DND-41 (cell line): ENCODE results near the gene TEX11.
"Not testable (repeated sequence)": the region's sequence is repeated elsewhere in the genome, so short reads cannot be mapped to it uniquely, and the experiment has no call there.

Source experiments
- ATAC-seq: fragments of 200-7000 bp; cut with Tn5 transposase; 3 replicates; pipeline ENCODE4 v1.9.1; 2021; ENCODE audit warnings: low read depth; ENCODE audit not compliant: insufficient read depth
- DNase-seq: peaks from one replicate; pipeline ENCODE4 v3.0.0-alpha.2; 2020
- H2AFZ ChIP-seq: 2 replicates; pipeline ENCODE4 v1.6.0; 2012; ENCODE audit warnings: low read depth, low read length
- H3K27ac ChIP-seq: 2 replicates; pipeline ENCODE4 v1.5.1; 2012; ENCODE audit warnings: low read length, inconsistent platforms
- H3K27me3 ChIP-seq: fragments of 200-600 bp; sonication (generic); 2 replicates; pipeline ENCODE4 v1.6.0; 2012; ENCODE audit warnings: low read length, mild to moderate bottlenecking, inconsistent platforms; ENCODE audit not compliant: insufficient read depth, poor library complexity
- H3K36me3 ChIP-seq: 2 replicates; pipeline ENCODE4 v1.5.1; 2012; ENCODE audit warnings: low read length, inconsistent platforms; ENCODE audit not compliant: insufficient read depth
- H3K4me1 ChIP-seq: 2 replicates; pipeline ENCODE4 v1.5.1; 2012; ENCODE audit warnings: mild to moderate bottlenecking, low read length; ENCODE audit not compliant: insufficient read depth
- H3K4me2 ChIP-seq: 2 replicates; pipeline ENCODE4 v1.6.0; 2012; ENCODE audit warnings: mild to moderate bottlenecking, moderate library complexity, low read length, inconsistent platforms; ENCODE audit not compliant: insufficient read depth
- H3K4me3 ChIP-seq, 2 experiments: fragments of 200-600 bp in 1 of 2; shearing (Covaris generic) in 1 of 2; 2 replicates each; pipeline ENCODE4 v1.5.1; 2012 to 2016; ENCODE audit warnings: inconsistent platforms in 2 of 2, low read length in 2 of 2, mild to moderate bottlenecking in 2 of 2, low read depth in 1 of 2, moderate library complexity in 1 of 2
- H3K79me2 ChIP-seq: 2 replicates; pipeline ENCODE4 v1.6.0; 2012; ENCODE audit warnings: low read length, inconsistent platforms; ENCODE audit not compliant: insufficient read depth
- H3K9ac ChIP-seq: 2 replicates; pipeline ENCODE4 v1.6.0; 2012; ENCODE audit warnings: low read depth, mild to moderate bottlenecking, inconsistent platforms, low read length, moderate library complexity
- H3K9me3 ChIP-seq: 2 replicates; pipeline ENCODE4 v1.5.1; 2012; ENCODE audit warnings: low read length, moderate library complexity, mild to moderate bottlenecking, inconsistent platforms; ENCODE audit not compliant: insufficient read depth, severe bottlenecking
- H4K20me1 ChIP-seq: 2 replicates; pipeline ENCODE4 v1.6.0; 2012; ENCODE audit warnings: low read length; ENCODE audit not compliant: insufficient read depth
- EZH2 ChIP-seq: IDR thresholded peaks from 3 replicates; pipeline ENCODE4 v1.6.1; 2012; ENCODE audit warnings: borderline replicate concordance, low read depth, mild to moderate bottlenecking, moderate library complexity, low read length, inconsistent platforms; ENCODE audit not compliant: severe bottlenecking
- TF ChIP-seq, protein P1 (sequence below): IDR thresholded peaks from 2 replicates; pipeline ENCODE4 v1.5.1; 2012; ENCODE audit warnings: borderline replicate concordance, low read length, moderate library complexity, mild to moderate bottlenecking; ENCODE audit not compliant: poor library complexity, severe bottlenecking; ENCODE audit errors: extremely low read depth

The TEX11 gene

DNA sequence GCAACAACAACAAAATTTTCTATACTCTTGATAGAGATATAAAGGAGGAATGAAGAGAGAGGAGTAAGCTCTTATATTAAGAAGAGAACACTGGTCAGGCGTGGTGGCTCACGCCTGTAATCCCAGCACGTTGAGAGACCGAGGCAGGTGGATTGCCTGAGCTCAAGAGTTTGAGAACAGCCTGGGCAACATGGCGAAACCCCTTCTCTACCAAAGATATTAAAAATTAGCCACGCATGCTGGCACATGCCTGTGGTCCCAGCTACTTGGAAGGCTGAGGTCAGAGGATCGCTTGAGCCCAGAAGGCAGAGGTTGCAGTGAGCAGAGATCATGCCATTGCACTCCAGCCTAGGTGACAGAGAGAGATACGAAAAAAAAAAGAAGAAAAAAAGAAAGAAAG is 102.4 kb downstream of the TEX11 start:
- DNase-seq (no peak), ATAC-seq (no peak)
- H3K9me3 ChIP-seq = no peaks in the 10 kb centered on the region
- H3K4me3 ChIP-seq = no peak overlapping the region
- no peaks in the 10 kb centered on the region for H4K20me1 ChIP-seq
- H3K27ac ChIP-seq = no peak overlapping the region
- H3K27me3 ChIP-seq = no peaks in the 10 kb centered on the region
- no peaks in the 10 kb centered on the region for H3K79me2 ChIP-seq
- no peaks in the 10 kb centered on the region for H3K36me3 ChIP-seq
- H3K4me2 ChIP-seq = no peak overlapping the region
- no peaks in the 10 kb centered on the region for H3K4me1 ChIP-seq
- TF ChIP-seq, protein P1, sequence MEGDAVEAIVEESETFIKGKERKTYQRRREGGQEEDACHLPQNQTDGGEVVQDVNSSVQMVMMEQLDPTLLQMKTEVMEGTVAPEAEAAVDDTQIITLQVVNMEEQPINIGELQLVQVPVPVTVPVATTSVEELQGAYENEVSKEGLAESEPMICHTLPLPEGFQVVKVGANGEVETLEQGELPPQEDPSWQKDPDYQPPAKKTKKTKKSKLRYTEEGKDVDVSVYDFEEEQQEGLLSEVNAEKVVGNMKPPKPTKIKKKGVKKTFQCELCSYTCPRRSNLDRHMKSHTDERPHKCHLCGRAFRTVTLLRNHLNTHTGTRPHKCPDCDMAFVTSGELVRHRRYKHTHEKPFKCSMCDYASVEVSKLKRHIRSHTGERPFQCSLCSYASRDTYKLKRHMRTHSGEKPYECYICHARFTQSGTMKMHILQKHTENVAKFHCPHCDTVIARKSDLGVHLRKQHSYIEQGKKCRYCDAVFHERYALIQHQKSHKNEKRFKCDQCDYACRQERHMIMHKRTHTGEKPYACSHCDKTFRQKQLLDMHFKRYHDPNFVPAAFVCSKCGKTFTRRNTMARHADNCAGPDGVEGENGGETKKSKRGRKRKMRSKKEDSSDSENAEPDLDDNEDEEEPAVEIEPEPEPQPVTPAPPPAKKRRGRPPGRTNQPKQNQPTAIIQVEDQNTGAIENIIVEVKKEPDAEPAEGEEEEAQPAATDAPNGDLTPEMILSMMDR = no peak
- no peak for TF ChIP-seq EZH2
- no peak overlapping the region for H2AFZ ChIP-seq
- no peak overlapping the region for H3K9ac ChIP-seq

DNA sequence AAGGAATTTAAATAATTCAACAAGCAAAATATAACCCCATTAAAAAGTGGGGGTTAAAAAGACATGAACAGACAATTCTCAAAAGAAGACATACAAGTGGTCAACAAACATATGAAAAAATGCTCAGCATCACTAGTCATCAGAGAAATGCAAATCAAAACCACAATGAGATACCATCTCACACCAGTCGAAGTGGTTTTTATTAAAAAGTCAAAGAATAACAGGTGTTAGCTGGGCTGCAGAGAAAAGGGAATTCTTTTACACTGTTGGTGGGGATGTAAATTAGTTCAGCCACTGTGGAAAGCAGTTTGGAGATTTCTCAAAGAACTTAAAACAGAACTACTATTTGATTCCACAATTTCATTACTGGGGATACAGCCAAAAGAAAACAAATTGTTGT is 111.8 kb downstream of the TEX11 start:
- not testable (repeated sequence) for ATAC-seq

DNA sequence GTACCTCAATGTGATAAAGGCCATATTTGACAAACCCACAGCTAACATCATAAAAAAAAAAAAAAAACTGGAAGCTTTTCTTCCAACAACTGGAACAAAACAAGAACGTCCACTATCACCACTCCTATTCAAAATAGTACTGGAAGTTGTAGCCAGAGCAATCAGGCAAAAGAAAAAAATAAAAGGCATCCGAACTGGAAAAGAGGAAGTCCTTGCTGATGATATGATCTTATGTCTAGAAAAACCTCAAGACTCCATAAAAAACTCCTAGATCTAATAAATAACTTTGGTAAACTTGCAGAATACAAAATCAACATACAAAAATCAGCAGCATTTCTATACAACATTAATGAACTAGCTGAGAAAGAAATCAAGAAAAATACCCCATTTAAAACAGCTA is 134.3 kb downstream of the TEX11 start:
- no peak overlapping the region for H3K4me3 ChIP-seq
- no peak for ATAC-seq
- no peaks in the 10 kb centered on the region for H4K20me1 ChIP-seq
- no peaks in the 10 kb centered on the region for H3K79me2 ChIP-seq
- no peak for DNase-seq
- TF ChIP-seq EZH2 = no peak
- TF ChIP-seq, protein P1 = no peak
- no peak overlapping the region for H3K9ac ChIP-seq
- H3K36me3 ChIP-seq = no peaks in the 10 kb centered on the region
- H3K9me3 ChIP-seq = no peaks in the 10 kb centered on the region
- no peaks in the 10 kb centered on the region for H3K4me1 ChIP-seq
- no peak overlapping the region for H2AFZ ChIP-seq
- H3K27ac ChIP-seq = no peak overlapping the region
- H3K27me3 ChIP-seq = no peaks in the 10 kb centered on the region
- H3K4me2 ChIP-seq = no peak overlapping the region

More for the DNA sequence above, 111.8 kb downstream of the TEX11 start:
- not testable (repeated sequence) for H3K36me3 ChIP-seq, H3K4me2 ChIP-seq, H3K27ac ChIP-seq, H2AFZ ChIP-seq, H4K20me1 ChIP-seq, H3K4me1 ChIP-seq, DNase-seq, H3K79me2 ChIP-seq, H3K27me3 ChIP-seq, H3K4me3 ChIP-seq, H3K9me3 ChIP-seq, H3K9ac ChIP-seq

DNA sequence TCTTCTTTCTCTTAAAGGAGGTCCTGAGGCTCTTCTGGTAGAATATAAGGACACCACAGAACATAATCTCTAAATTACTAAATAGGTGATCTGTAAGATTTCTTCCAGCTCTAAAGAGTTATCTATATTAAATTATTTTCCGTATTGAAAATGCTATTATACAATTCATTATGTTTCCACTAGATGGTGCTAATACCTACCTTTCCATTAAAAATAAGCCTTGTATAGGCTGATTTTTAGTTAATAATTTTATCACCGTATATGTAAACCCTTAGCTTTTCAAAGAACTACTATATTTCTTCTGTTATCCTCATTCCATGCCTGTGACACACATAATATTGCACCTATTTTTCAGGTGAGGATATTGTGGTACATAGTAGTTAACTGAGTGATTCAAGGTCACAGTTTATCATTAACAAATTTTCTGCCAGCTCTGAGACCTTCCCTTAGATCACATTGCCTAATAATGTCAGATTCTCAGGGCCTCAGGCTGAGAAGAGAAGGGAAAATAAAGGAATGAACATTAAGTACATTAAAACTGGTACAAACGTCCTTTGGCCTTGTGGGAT is 138.8 kb downstream of the TEX11 start:
- TF ChIP-seq, protein P1 = peak; percentile 53
- no peak for TF ChIP-seq EZH2
- Histone ChIP-seq H3K36me3 (no peaks in the 10 kb centered on the region), H3K27me3 (no peaks in the 10 kb centered on the region), H3K4me1 (no peaks in the 10 kb centered on the region), H3K9ac (no peak overlapping the region), H3K4me3 (no peak overlapping the region), H2AFZ (no peak overlapping the region), H3K4me2 (no peak overlapping the region), H4K20me1 (no peaks in the 10 kb centered on the region), H3K79me2 (no peaks in the 10 kb centered on the region), H3K9me3 (no peaks in the 10 kb centered on the region), H3K27ac (no peak overlapping the region)
- ATAC-seq = no peak
- DNase-seq = no peak
